Left lung (tissue), 10 donors: ENCODE results near the gene AP4S1. TPM values are rescaled to one million over a fixed set of nuclear protein-coding genes. Genes with fewer than 3 reads are reported as not detected.
"Not testable (repeated sequence)": the region's sequence is repeated elsewhere in the genome, so short reads cannot be mapped to it uniquely, and the experiment has no call there.

Source experiments
- ATAC-seq: fragments of 200-7000 bp; cut with Tn5 transposase; one replicate; pipeline ENCODE4 v1.9.1; 2020; ENCODE audit warnings: moderate library complexity
- DNase-seq, 4 donors: peaks; one replicate each; pipeline ENCODE4 v3.0.0-alpha.2; 2013 to 2020
- H3K27ac ChIP-seq, 2 donors: fragments of 200-600 bp; sonication (generic) in 1 of 2; one replicate each; pipeline versions ENCODE4 v1.5.0 to v1.8.0; 2020 to 2021
- H3K27me3 ChIP-seq, 2 donors: fragments of 200-600 bp; sonication (generic) in 1 of 2; one replicate each; pipeline versions ENCODE4 v1.5.0 to v1.8.0; 2020 to 2021
- H3K36me3 ChIP-seq, 2 donors: fragments of 200-600 bp; sonication (generic) in 1 of 2; one replicate each; pipeline versions ENCODE4 v1.5.0 to v1.8.0; 2020 to 2021
- H3K4me1 ChIP-seq, 2 donors: fragments of 200-600 bp; one replicate each; pipeline ENCODE4 v1.8.0; 2021
- H3K4me3 ChIP-seq, 2 donors: fragments of 200-600 bp; sonication (generic) in 1 of 2; one replicate each; pipeline versions ENCODE4 v1.5.0 to v1.8.0; 2020 to 2021; ENCODE audit warnings: mild to moderate bottlenecking in 1 of 2
- H3K9me3 ChIP-seq, 2 donors: fragments of 200-600 bp; sonication (generic) in 1 of 2; one replicate each; pipeline versions ENCODE4 v1.5.0 to v1.8.0; 2020 to 2021
- intact Hi-C, 2 donors: fragments of 100-400 bp; cut with DNase I; formaldehyde crosslinking; loops; one replicate each; pipeline versions ENCODE4 v1.11.2 to v1.14.2; 2022
- polyA plus RNA-seq, 6 donors: library from polyadenylated mRNA; unstranded; fragments of 120-200 nt; gene quantifications; one replicate each; pipeline ENCODE4 v1.2.1, GENCODE V29; 2013; ENCODE audit not compliant: insufficient read length in 6 of 6
- total RNA-seq, 2 donors: library from RNA; stranded (reverse); fragmentation: NEBNext Ultra II Directional; extraction: Animal tissue kit (Norgen Biotek cat#: 25700); gene quantifications; one replicate each; pipeline ENCODE4 v1.2.1, GENCODE V29; 2021
- TF ChIP-seq, protein P1 (sequence below), 2 donors: fragments of 200-600 bp; sonication (generic) in 1 of 2; IDR thresholded peaks; one replicate each; pipeline versions ENCODE4 v1.5.0 to v1.8.0; 2021; ENCODE audit warnings: antibody characterized with exemption in 2 of 2
- donor health status: DM: no; HTN: yes; CAD: no.
- donor health status: DM: no; HTN: no; CAD: no.

The AP4S1 gene
- total and polyA plus RNA-seq, 8 donors: 6.9 to 25.0 (median 19.6) TPM

DNA sequence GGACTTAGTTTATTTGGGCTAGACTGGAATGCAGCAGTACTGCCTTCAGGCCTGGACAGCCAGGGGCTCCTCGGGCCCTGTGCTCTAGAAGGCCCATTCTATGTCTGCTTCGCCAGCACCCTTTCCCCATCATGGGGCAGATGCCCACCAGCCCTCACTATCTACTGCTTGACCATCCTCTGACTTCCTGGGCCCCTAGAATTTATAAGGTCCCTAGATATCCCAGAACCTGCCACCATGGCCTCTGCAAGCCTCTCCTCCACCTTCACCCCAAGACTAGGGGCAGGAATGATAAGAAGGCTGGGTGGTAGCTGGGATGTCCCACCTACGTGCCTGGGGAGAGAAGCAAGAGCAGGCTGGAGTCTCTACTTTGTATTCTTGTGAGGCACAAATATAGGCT, 59.6 kb downstream of the AP4S1 start:
- DNase-seq (no peak), ATAC-seq (no peak)
- H3K4me3 ChIP-seq: no peak overlapping the region
- no peaks in the 10 kb centered on the region for H3K27me3 ChIP-seq
- intact Hi-C loops: no loop called here
- no peak overlapping the region for H3K27ac ChIP-seq
- peaks cover 0 to 5% of the 10 kb centered on the region in 2 donors for H3K36me3 ChIP-seq
- TF ChIP-seq, protein P1, sequence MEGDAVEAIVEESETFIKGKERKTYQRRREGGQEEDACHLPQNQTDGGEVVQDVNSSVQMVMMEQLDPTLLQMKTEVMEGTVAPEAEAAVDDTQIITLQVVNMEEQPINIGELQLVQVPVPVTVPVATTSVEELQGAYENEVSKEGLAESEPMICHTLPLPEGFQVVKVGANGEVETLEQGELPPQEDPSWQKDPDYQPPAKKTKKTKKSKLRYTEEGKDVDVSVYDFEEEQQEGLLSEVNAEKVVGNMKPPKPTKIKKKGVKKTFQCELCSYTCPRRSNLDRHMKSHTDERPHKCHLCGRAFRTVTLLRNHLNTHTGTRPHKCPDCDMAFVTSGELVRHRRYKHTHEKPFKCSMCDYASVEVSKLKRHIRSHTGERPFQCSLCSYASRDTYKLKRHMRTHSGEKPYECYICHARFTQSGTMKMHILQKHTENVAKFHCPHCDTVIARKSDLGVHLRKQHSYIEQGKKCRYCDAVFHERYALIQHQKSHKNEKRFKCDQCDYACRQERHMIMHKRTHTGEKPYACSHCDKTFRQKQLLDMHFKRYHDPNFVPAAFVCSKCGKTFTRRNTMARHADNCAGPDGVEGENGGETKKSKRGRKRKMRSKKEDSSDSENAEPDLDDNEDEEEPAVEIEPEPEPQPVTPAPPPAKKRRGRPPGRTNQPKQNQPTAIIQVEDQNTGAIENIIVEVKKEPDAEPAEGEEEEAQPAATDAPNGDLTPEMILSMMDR (IDR thresholded peaks at IDR 0.05): no peak
- peaks cover 0 to 5% of the 10 kb centered on the region in 2 donors for H3K4me1 ChIP-seq
- no peaks in the 10 kb centered on the region for H3K9me3 ChIP-seq

DNA sequence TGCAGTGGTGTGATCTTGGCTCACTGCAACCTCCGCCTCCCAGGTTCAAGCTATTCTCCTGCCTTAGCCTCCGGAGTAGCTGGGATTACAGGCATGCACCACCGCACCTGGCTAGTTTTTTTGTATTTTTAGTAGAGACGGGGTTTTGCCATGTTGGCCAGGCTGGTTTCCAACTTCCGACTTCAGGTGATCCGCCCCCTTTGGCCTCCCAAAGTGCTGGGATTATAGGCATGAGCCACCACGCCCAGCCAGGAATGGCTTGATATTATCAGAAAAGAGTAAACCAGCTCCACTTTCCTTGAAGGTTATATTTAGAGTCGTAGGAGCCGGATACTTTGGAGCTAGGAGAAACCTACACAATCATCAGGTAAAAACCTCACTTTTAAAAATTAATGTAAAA, 61.0 kb downstream of the AP4S1 start:
- H3K27me3 ChIP-seq, H3K36me3 ChIP-seq, H3K27ac ChIP-seq, intact Hi-C loops, DNase-seq, H3K4me3 ChIP-seq, H3K9me3 ChIP-seq, ATAC-seq: not testable (repeated sequence)
- H3K4me1 ChIP-seq: peaks cover 0 to 19% of the 10 kb centered on the region in 2 donors

DNA sequence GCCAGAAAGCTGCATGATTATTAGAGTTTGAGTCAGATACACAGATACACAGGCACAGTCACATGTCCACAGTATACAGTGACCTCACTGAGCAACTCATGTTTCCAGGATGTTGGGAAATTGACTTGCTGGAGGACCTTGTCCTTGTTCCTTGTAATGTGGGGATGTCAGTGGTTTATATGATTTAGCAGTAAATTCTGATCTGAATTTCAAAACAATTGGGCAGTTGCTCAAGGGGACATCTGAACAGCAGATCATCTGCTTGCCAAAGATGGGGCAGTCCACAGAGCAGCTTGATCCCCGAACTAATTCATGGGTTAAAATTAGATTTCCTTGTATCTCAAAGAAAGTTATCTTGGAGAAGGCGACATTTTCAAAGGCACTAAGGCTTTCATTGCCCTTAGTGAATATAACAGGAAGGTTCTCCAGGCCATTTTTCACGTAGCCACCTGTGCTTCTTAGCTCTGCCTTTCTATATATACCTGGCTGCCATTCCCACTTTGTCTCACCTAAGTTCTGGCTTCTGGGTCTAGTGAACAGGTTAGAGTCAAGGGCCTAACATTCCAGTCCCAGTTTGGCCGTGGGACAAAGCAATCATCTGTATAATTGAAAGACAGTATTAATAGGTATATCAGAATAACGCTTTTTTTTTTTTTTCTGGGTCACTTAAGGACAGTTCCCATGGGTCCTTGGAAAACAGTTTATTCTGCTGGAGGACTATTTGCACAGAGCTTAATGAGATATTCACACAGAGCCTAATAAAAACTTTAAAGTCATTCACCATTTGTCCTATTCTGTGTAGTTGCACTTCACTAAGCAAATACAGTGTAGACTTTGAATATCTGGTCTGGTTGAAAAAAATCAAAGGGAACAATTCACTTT, 65.7 kb downstream of the AP4S1 start:
- peaks cover 0 to 24% of the 10 kb centered on the region in 2 donors for H3K4me1 ChIP-seq
- intact Hi-C loops: no loop called here
- peak overlapping the region; percentile 14 to 72 for H3K27ac ChIP-seq
- DNase-seq: peak in 1 of 4 donors; percentile 39
- no peaks in the 10 kb centered on the region for H3K9me3 ChIP-seq
- no peaks in the 10 kb centered on the region for H3K36me3 ChIP-seq
- no peak overlapping the region for H3K4me3 ChIP-seq
- ATAC-seq: peak; percentile 92
- TF ChIP-seq, protein P1 (IDR thresholded peaks at IDR 0.05): no peak
- H3K27me3 ChIP-seq: no peaks in the 10 kb centered on the region

DNA sequence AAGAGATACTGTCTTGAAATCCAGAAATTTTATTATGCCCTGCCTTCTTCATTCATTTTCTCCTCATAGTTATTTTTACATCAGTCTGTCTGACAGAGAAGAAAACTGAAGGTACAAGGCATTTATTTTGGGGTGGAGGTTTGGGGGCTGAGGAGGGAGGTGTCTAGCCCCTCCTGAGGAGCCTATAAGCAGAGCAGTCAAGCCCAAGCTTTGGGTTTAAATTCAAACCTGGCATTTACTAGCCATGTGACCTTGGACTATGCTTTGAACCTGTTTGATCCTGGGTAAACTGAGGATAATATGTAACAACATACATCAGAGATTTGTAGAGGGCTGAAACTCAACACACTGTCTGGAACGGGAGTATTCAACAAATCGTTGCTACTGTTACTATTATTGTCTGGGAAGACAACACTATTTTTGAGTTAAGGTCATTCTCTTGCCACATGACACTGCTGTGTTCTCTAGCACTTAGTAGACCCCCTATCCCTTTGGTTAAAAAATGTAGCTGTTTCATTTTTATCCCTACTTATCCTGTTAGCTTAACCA, 66.8 kb downstream of the AP4S1 start:
- H3K4me3 ChIP-seq: no peak overlapping the region
- no peak overlapping the region for H3K27ac ChIP-seq
- DNase-seq (no peak), ATAC-seq (no peak)
- TF ChIP-seq, protein P1 (IDR thresholded peaks at IDR 0.05): no peak
- peaks cover 0 to 24% of the 10 kb centered on the region in 2 donors for H3K4me1 ChIP-seq
- intact Hi-C loops: no loop called here
- no peaks in the 10 kb centered on the region for H3K27me3 ChIP-seq
- H3K36me3 ChIP-seq: peaks cover 0 to 10% of the 10 kb centered on the region in 2 donors
- H3K9me3 ChIP-seq: no peaks in the 10 kb centered on the region

DNA sequence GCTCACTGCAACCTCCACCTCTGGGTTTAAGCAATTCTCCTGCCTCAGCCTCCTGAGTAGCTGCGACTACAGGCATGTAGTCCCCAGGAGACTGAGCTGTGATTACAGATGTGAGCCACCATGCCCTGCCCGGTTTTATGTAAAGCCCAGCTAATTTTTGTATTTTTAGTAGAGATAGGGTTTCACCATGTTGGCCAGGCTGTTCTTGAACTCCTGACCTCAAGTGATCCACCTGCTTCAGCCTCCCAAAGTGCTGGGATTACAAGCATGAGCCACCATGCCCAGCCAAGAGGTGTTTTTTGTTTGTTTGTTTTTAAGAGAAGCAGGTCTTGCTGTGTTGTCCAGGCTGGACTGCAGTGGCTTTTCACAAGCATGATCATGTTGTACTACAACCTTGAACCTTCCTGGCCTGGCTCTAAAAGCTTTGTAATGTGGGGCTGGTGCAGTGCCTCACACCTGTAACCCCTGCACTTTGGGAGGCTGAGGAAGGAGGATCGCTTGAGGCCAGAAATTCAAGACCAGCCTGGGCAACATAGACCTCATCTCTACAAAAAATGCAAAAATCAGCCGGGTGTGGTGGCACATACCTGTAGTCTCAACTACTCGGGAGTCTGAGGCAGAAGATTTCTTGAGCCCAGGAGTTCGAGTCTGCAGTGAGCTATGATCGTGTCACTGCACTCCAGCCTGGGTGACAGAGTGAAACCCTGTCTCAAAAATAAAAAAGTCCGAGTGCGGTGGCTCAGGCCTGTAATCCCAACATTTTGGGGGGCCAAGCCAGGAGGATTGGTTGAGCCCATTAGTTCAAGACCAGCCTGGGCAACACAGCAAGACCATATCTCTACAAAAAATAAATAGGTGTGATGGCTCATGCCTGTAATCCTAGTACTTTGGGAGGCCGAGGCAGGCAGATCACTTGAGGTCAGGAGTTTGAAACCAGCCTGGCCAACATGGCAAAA, 68.7 kb downstream of the AP4S1 start:
- H3K4me3 ChIP-seq, H3K27ac ChIP-seq, H3K9me3 ChIP-seq, intact Hi-C loops, ATAC-seq, DNase-seq, H3K27me3 ChIP-seq: not testable (repeated sequence)
- H3K4me1 ChIP-seq: peaks cover 0 to 24% of the 10 kb centered on the region in 2 donors
- peaks cover 0 to 29% of the 10 kb centered on the region in 2 donors for H3K36me3 ChIP-seq

DNA sequence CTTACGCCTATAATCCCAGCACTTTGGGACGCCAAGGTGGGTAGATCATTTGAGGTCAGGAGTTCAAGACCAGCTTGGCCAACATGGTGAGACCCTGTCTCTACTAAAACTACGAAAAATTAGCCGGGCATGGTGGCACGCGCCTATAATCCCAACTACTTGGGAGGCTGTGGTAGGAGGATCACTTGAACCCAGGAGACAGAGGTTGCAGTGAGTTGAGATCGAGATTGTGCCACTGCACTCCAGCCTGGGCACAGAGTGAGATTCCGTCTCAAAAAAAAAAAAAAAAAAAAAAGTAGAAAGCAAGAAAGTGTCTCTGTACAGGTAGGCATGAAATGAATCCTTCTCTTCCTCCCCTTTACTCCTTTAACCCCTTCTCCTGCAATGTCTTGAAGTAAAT, 70.4 kb downstream of the AP4S1 start:
- Histone ChIP-seq H3K4me1 (peaks cover 0 to 11% of the 10 kb centered on the region in 2 donors), H3K36me3 (peaks cover 0 to 46% of the 10 kb centered on the region in 2 donors)
- H3K27me3 ChIP-seq, intact Hi-C loops, H3K27ac ChIP-seq, DNase-seq, H3K4me3 ChIP-seq, H3K9me3 ChIP-seq, ATAC-seq: not testable (repeated sequence)
